HepG2 (cell line): ENCODE results near the gene MRPS11. TPM values are rescaled to one million over a fixed set of nuclear protein-coding genes. Genes with fewer than 3 reads are reported as not detected.

Experiments
- ATAC-seq: fragments of 200-7000 bp; cut with Tn5 transposase; 3 replicates; pipeline ENCODE4 v1.9.1; 2020; ENCODE audit warnings: mild to moderate bottlenecking, moderate library complexity
- BruUV-seq: library from RNA; stranded (reverse); fragments of 400-500 nt; replicated peaks from 2 replicates; lab custom pipeline; 2021; lab: Mats Ljungman, UMichigan
- CTCF ChIA-PET: fragments of 300-600 bp; formaldehyde crosslinking; extraction: SDS; loops from one replicate; lab custom pipeline; 2021; ENCODE audit warnings: low total read pairs, inconsistent platforms, low intra/inter-chr PET ratio; lab: Yijun Ruan, JAX
- POLR2A ChIA-PET: fragments of 350-600 bp; sonication (Branson Sonifier 250); formaldehyde crosslinking; loops from one replicate; lab custom pipeline; 2020; ENCODE audit warnings: antibody characterized with exemption, inconsistent platforms; lab: Yijun Ruan, JAX
- DNase-seq: peaks from one replicate; pipeline ENCODE4 v3.0.0-alpha.2; 2015; ENCODE audit warnings: low spot score
- FAIRE-seq: peaks from 3 replicates; lab custom pipeline; 2011; peaks lifted over from hg19 to GRCh38; lab: Jason Lieb, UNC
- H2AFZ ChIP-seq: one replicate; pipeline ENCODE4 v1.6.1; 2011; ENCODE audit warnings: low read length, inconsistent platforms
- H3K27ac ChIP-seq: fragments of 300-600 bp; 3 replicates; pipeline ENCODE4 v1.8.0; 2011; ENCODE audit warnings: mixed run types, mild to moderate bottlenecking, mixed read lengths, low read length, inconsistent platforms; ENCODE audit not compliant: insufficient read depth; ENCODE audit errors: extremely low read length
- H3K27me3 ChIP-seq, 2 experiments: fragments of 200-600 bp in 1 of 2; 2 replicates in 1 of 2; 3 replicates in 1 of 2; pipeline versions ENCODE4 v1.6.0 to v1.8.0; 2011; ENCODE audit warnings: low read length in 2 of 2, mild to moderate bottlenecking in 2 of 2, moderate library complexity in 2 of 2, inconsistent platforms in 1 of 2; ENCODE audit not compliant: insufficient read depth in 2 of 2, control insufficient read depth in 1 of 2
- H3K36me3 ChIP-seq, 2 experiments: fragments of 200-600 bp in 1 of 2; replicated peaks in 1 of 2; 2 replicates in 1 of 2; 3 replicates in 1 of 2; pipeline versions ENCODE4 v1.5.1 to v1.8.0; 2011; ENCODE audit warnings: low read length in 2 of 2, inconsistent platforms in 1 of 2; ENCODE audit not compliant: insufficient read depth in 2 of 2, control insufficient read depth in 1 of 2
- H3K4me1 ChIP-seq: 2 replicates; pipeline ENCODE4 v1.5.1; 2012; ENCODE audit warnings: low read length, inconsistent platforms; ENCODE audit not compliant: insufficient read depth
- H3K4me2 ChIP-seq: 2 replicates; pipeline ENCODE4 v1.6.0; 2011; ENCODE audit warnings: low read depth, low read length, inconsistent platforms
- H3K4me3 ChIP-seq, 3 experiments: fragments of 200-600 bp in 1 of 3; sonication (generic), shearing (Covaris generic) in 1 of 3; replicated peaks in 1 of 3; 2 replicates each; pipeline ENCODE4 v1.5.1; 2011 to 2016; ENCODE audit warnings: low read length in 3 of 3, inconsistent platforms in 2 of 3, low read depth in 2 of 3, mild to moderate bottlenecking in 2 of 3, control low read depth in 1 of 3, mixed read lengths in 1 of 3; ENCODE audit not compliant: insufficient read depth in 1 of 3
- H3K79me2 ChIP-seq: one replicate; pipeline ENCODE4 v1.6.1; 2011; ENCODE audit warnings: low read length, inconsistent platforms; ENCODE audit not compliant: insufficient read depth
- H3K9ac ChIP-seq: 2 replicates; pipeline ENCODE4 v1.6.0; 2011; ENCODE audit warnings: mild to moderate bottlenecking, low read depth, low read length, inconsistent platforms; ENCODE audit not compliant: insufficient read depth
- H3K9me3 ChIP-seq: 2 replicates; pipeline ENCODE4 v1.5.1; 2012; ENCODE audit warnings: mild to moderate bottlenecking, low read length
- H4K20me1 ChIP-seq: 2 replicates; pipeline ENCODE4 v1.6.0; 2011; ENCODE audit warnings: inconsistent platforms, mild to moderate bottlenecking, low read length, moderate library complexity; ENCODE audit not compliant: insufficient read depth
- GLI4 ChIP-seq: sonication (generic); formaldehyde crosslinking; IDR thresholded peaks from 2 replicates; pipeline ENCODE4 v1.5.1; 2020; ENCODE audit warnings: missing genetic modification reagents, mild to moderate bottlenecking, moderate library complexity, borderline replicate concordance
- GLMP ChIP-seq: sonication (generic); formaldehyde crosslinking; IDR thresholded peaks from 2 replicates; pipeline ENCODE4 v1.9.0; 2021; ENCODE audit warnings: missing genetic modification reagents, mild to moderate bottlenecking, borderline replicate concordance
- KMT2B ChIP-seq: IDR thresholded peaks from 2 replicates; pipeline ENCODE4 v1.6.1; 2016; ENCODE audit warnings: missing genetic modification reagents, missing compliant biosample characterization
- LRRFIP1 ChIP-seq: sonication (generic); formaldehyde crosslinking; conservative IDR thresholded peaks from 2 replicates; pipeline ENCODE4 v1.4.0; 2020; ENCODE audit warnings: missing genetic modification reagents
- NFKB2 ChIP-seq: sonication (generic); formaldehyde crosslinking; IDR thresholded peaks from 2 replicates; pipeline ENCODE4 v1.4.0; 2020; ENCODE audit warnings: missing genetic modification reagents, borderline replicate concordance
- NFYB ChIP-seq: sonication (generic); formaldehyde crosslinking; IDR thresholded peaks from 2 replicates; pipeline ENCODE4 v1.4.0; 2020; ENCODE audit warnings: missing genetic modification reagents
- SATB2 ChIP-seq: sonication (generic); formaldehyde crosslinking; IDR thresholded peaks from 2 replicates; pipeline ENCODE4 v1.5.0; 2020; ENCODE audit warnings: missing genetic modification reagents
- SMYD3 ChIP-seq: sonication (generic); formaldehyde crosslinking; IDR thresholded peaks from 2 replicates; pipeline ENCODE4 v1.8.1; 2023; ENCODE audit warnings: mild to moderate bottlenecking, missing genetic modification reagents
- SNRNP70 ChIP-seq: fragments of 200-400 bp; formaldehyde crosslinking; IDR thresholded peaks from 2 replicates; pipeline ENCODE4 v1.6.1; 2017; ENCODE audit warnings: mild to moderate bottlenecking, low read depth, low read length, moderate library complexity
- SRY ChIP-seq: sonication (generic); formaldehyde crosslinking; IDR thresholded peaks from 2 replicates; pipeline ENCODE4 v1.8.0; 2022; ENCODE audit warnings: mild to moderate bottlenecking, missing genetic modification reagents
- THAP11 ChIP-seq: IDR thresholded peaks from 2 replicates; pipeline ENCODE4 v1.6.1; 2016; ENCODE audit warnings: missing biosample characterization, missing genetic modification reagents
- TOE1 ChIP-seq: sonication (generic); formaldehyde crosslinking; IDR thresholded peaks from 2 replicates; pipeline ENCODE4 v1.4.0; 2020; ENCODE audit warnings: mild to moderate bottlenecking, missing genetic modification reagents
- ZFYVE20 ChIP-seq: sonication (generic); formaldehyde crosslinking; IDR thresholded peaks from 2 replicates; pipeline ENCODE4 v1.8.0; 2023; ENCODE audit warnings: low read depth, mild to moderate bottlenecking, moderate library complexity, missing genetic modification reagents, borderline replicate concordance
- ZKSCAN8 ChIP-seq: IDR thresholded peaks from 2 replicates; pipeline ENCODE4 v1.6.1; 2016; ENCODE audit warnings: borderline replicate concordance, missing genetic modification reagents, missing compliant biosample characterization
- ZNF281 ChIP-seq: sonication (generic); formaldehyde crosslinking; IDR thresholded peaks from 2 replicates; pipeline ENCODE4 v1.4.0; 2020; ENCODE audit warnings: missing genetic modification reagents, borderline replicate concordance
- ZNF296 ChIP-seq: sonication (generic); formaldehyde crosslinking; conservative IDR thresholded peaks from 2 replicates; pipeline ENCODE4 v1.5.0; 2020; ENCODE audit warnings: mild to moderate bottlenecking, missing genetic modification reagents
- ZNF576 ChIP-seq: sonication (generic); formaldehyde crosslinking; IDR thresholded peaks from 2 replicates; pipeline ENCODE4 v1.4.0; 2020; ENCODE audit warnings: mild to moderate bottlenecking, missing genetic modification reagents
- ZNF644 ChIP-seq: IDR thresholded peaks from 2 replicates; pipeline ENCODE4 v1.6.1; 2016; ENCODE audit warnings: low read depth
- ZNF678 ChIP-seq: sonication (generic); formaldehyde crosslinking; IDR thresholded peaks from 2 replicates; pipeline ENCODE4 v1.4.0; 2020; ENCODE audit warnings: mild to moderate bottlenecking, missing genetic modification reagents
- WGBS: methylation state at CpG from one replicate; pipeline ENCODE4 v1.1.6; 2017; ENCODE audit warnings: low lambda C conversion rate; 5-methylcytosine and 5-hydroxymethylcytosine counted together
- in situ Hi-C: cut with HindIII; loops from 2 replicates; pipeline ENCODE4 v1.10.0; 2017; ENCODE audit warnings: low pct_unique_long_range_greater_than_20kb; ENCODE audit not compliant: extremely low pct_ligation_motif_present
- intact Hi-C: fragments of 100-400 bp; cut with micrococcal nuclease; formaldehyde crosslinking; loops from one replicate; pipeline ENCODE4 v1.10.0; 2022; ENCODE audit not compliant: unreplicated experiment
- polyA plus RNA-seq, 8 experiments: library from polyadenylated mRNA; depleted of rRNA in 3 of 8; stranded (reverse) in 7 of 8; unstranded in 1 of 8; fragments of >200 nt; fragmentation: Illumina TruSeq in 4 of 8; extraction: Trizol in 4 of 8; gene quantifications; 2 replicates each; pipeline versions ENCODE4 v1.2.1 to v1.2.3, GENCODE V29; 2011 to 2016; ENCODE audit warnings: low read depth in 4 of 8, missing spikeins in 1 of 8, mixed read lengths in 1 of 8; ENCODE audit not compliant: insufficient read depth in 1 of 8
- total RNA-seq, 5 experiments: library from RNA; depleted of rRNA; stranded (reverse); fragments of >200 nt; fragmentation: Illumina TruSeq; extraction: Trizol; gene quantifications; 2 replicates each; pipeline ENCODE4 v1.2.3, GENCODE V29; 2016; ENCODE audit warnings: low read depth in 1 of 5

MRPS11 gene
- total and polyA plus RNA-seq, 2 of the 13 experiments (the other 11 are each of a cell fraction or from before 2014, with no cell fraction given), result 50.1 to 72.7 TPM

- WGBS, result 51% methylated on average over 8 of the region's 8 CpGs
Observed at GRCh38 chr15:88423331-88423730, 44.2 kb upstream of the MRPS11 start.

More at GRCh38 chr15:88423331-88423730, 44.2 kb upstream of the MRPS11 start:
- H3K27me3 ChIP-seq, result peaks cover 0 to 13% of the 10 kb centered on the region in 2 experiments; a peak in 2 of 5 replicates
- DNase-seq, result no peak
- no peak overlapping the region for H2AFZ ChIP-seq
- no peak for TF ChIP-seq GLMP (CRISPR knock-in tag)
- no peak for TF ChIP-seq NFKB2
- TF ChIP-seq ZNF678 (CRISPR knock-in tag), result no peak
- no peak for TF ChIP-seq SNRNP70
- TF ChIP-seq TOE1 (CRISPR knock-in tag), result no peak
- no peak for TF ChIP-seq THAP11 (CRISPR knock-in tag)
- TF ChIP-seq ZFYVE20 (CRISPR knock-in tag), result no peak
- no peak for TF ChIP-seq ZNF281
- no peak for TF ChIP-seq SATB2 (CRISPR knock-in tag)
- TF ChIP-seq ZNF296 (CRISPR knock-in tag), result no peak
- no peak for TF ChIP-seq KMT2B
- no peak for TF ChIP-seq ZNF644 (CRISPR knock-in tag)
- no peak for TF ChIP-seq LRRFIP1 (CRISPR knock-in tag)
- no peak for TF ChIP-seq ZNF576 (CRISPR knock-in tag)
- TF ChIP-seq SRY (CRISPR knock-in tag), result no peak
- TF ChIP-seq SMYD3, result no peak
- TF ChIP-seq ZKSCAN8 (CRISPR knock-in tag), result no peak
- no peak for TF ChIP-seq GLI4 (CRISPR knock-in tag)
- TF ChIP-seq NFYB (CRISPR knock-in tag), result no peak
- H3K36me3 ChIP-seq, result no peaks in the 10 kb centered on the region
- H3K9ac ChIP-seq, result no peak overlapping the region
- no peak overlapping the region for H3K4me2 ChIP-seq
- no peaks in the 10 kb centered on the region for H3K9me3 ChIP-seq
- no TSS peak for BruUV-seq
- no peaks in the 10 kb centered on the region for H3K4me1 ChIP-seq
- no peak for FAIRE-seq
- ChIA-PET CTCF (no interaction called here), POLR2A (no interaction called here)
- H3K27ac ChIP-seq, result no peak overlapping the region
- ATAC-seq, result no peak
- H3K4me3 ChIP-seq, result no peak overlapping the region
- no peaks in the 10 kb centered on the region for H3K79me2 ChIP-seq
- in situ Hi-C loops, result no loop called here
- intact Hi-C loops, result no loop called here
- H4K20me1 ChIP-seq, result no peaks in the 10 kb centered on the region
